RWPE2 (cell line): ENCODE results near the gene PDE4B.

Source experiments
- ATAC-seq: fragments of 200-7000 bp; cut with Tn5 transposase; 3 replicates; pipeline ENCODE4 v1.9.1; 2021; ENCODE audit warnings: low read depth
- DNase-seq: peaks from one replicate; pipeline ENCODE4 v3.0.0-alpha.2; 2020; ENCODE audit warnings: low spot score
- H3K27ac ChIP-seq: fragments of 450-650 bp; 2 replicates; pipeline ENCODE4 v1.5.1; 2017; ENCODE audit warnings: mild to moderate bottlenecking; ENCODE audit not compliant: poor library complexity, severe bottlenecking
- H3K27me3 ChIP-seq: fragments of 250-450 bp; sonication (Bioruptor Pico); 2 replicates; pipeline ENCODE4 v1.5.1; 2021; ENCODE audit warnings: mild to moderate bottlenecking, moderate library complexity; ENCODE audit not compliant: insufficient read depth, poor library complexity, severe bottlenecking
- H3K36me3 ChIP-seq: fragments of 250-450 bp; sonication (Bioruptor Pico); 2 replicates; pipeline ENCODE4 v1.5.1; 2020; ENCODE audit warnings: low read depth, mild to moderate bottlenecking, moderate library complexity
- H3K4me1 ChIP-seq: fragments of 250-450 bp; sonication (Bioruptor Pico); 2 replicates; pipeline ENCODE4 v1.5.1; 2021; ENCODE audit warnings: mild to moderate bottlenecking, moderate library complexity; ENCODE audit not compliant: insufficient read depth, poor library complexity, severe bottlenecking
- H3K4me3 ChIP-seq: fragments of 250-450 bp; sonication (Bioruptor Pico); 2 replicates; pipeline ENCODE4 v1.5.1; 2021; ENCODE audit warnings: mild to moderate bottlenecking, moderate library complexity; ENCODE audit not compliant: severe bottlenecking
- H3K9me3 ChIP-seq: fragments of 250-450 bp; sonication (Bioruptor Pico); 2 replicates; pipeline ENCODE4 v1.5.1; 2021; ENCODE audit warnings: mild to moderate bottlenecking, moderate library complexity; ENCODE audit not compliant: severe bottlenecking
- CTCF ChIP-seq: fragments of 450-650 bp; IDR thresholded peaks from one replicate; pipeline ENCODE4 v1.5.1; 2017; ENCODE audit warnings: mild to moderate bottlenecking, moderate library complexity; ENCODE audit not compliant: poor library complexity, severe bottlenecking

The PDE4B gene

GRCh38 chr1:65953170-65953569, 160.5 kb downstream of the PDE4B start:
- TF ChIP-seq CTCF, result no peak
- H3K27ac ChIP-seq, result no peak overlapping the region
- H3K9me3 ChIP-seq, result no peaks in the 10 kb centered on the region
- no peaks in the 10 kb centered on the region for H3K36me3 ChIP-seq
- H3K27me3 ChIP-seq, result no peaks in the 10 kb centered on the region
- DNase-seq, result no peak
- no peak for ATAC-seq
- no peak overlapping the region for H3K4me3 ChIP-seq
- no peaks in the 10 kb centered on the region for H3K4me1 ChIP-seq

- H3K27me3 ChIP-seq, result no peaks in the 10 kb centered on the region
- ATAC-seq (no peak), DNase-seq (no peak)
- H3K9me3 ChIP-seq, result no peaks in the 10 kb centered on the region
- H3K27ac ChIP-seq, result no peak overlapping the region
- TF ChIP-seq CTCF, result no peak
- no peaks in the 10 kb centered on the region for H3K36me3 ChIP-seq
- H3K4me3 ChIP-seq, result no peak overlapping the region
- H3K4me1 ChIP-seq, result no peaks in the 10 kb centered on the region
Measured at GRCh38 chr1:65955071-65955470, 162.4 kb downstream of the PDE4B start.

- Histone ChIP-seq H3K9me3 (no peaks in the 10 kb centered on the region), H3K27ac (no peak overlapping the region), H3K4me1 (no peaks in the 10 kb centered on the region), H3K4me3 (no peak overlapping the region), H3K36me3 (no peaks in the 10 kb centered on the region), H3K27me3 (no peaks in the 10 kb centered on the region)
- no peak for TF ChIP-seq CTCF
- ATAC-seq (no peak), DNase-seq (no peak)
Measured at GRCh38 chr1:65955503-65955902, 162.8 kb downstream of the PDE4B start.

GRCh38 chr1:65958561-65959350, 166.1 kb downstream of the PDE4B start:
- no peaks in the 10 kb centered on the region for H3K4me1 ChIP-seq
- ATAC-seq, result peak; percentile 63
- TF ChIP-seq CTCF, result peak; percentile 90
- H3K36me3 ChIP-seq, result no peaks in the 10 kb centered on the region
- no peak overlapping the region for H3K27ac ChIP-seq
- H3K4me3 ChIP-seq, result no peak overlapping the region
- no peaks in the 10 kb centered on the region for H3K27me3 ChIP-seq
- no peaks in the 10 kb centered on the region for H3K9me3 ChIP-seq
- no peak for DNase-seq

GRCh38 chr1:65959896-65960567, 167.3 kb downstream of the PDE4B start:
- no peaks in the 10 kb centered on the region for H3K27me3 ChIP-seq
- H3K36me3 ChIP-seq, result no peaks in the 10 kb centered on the region
- no peak for TF ChIP-seq CTCF
- no peak overlapping the region for H3K27ac ChIP-seq
- no peak for ATAC-seq
- no peaks in the 10 kb centered on the region for H3K4me1 ChIP-seq
- H3K4me3 ChIP-seq, result no peak overlapping the region
- no peaks in the 10 kb centered on the region for H3K9me3 ChIP-seq
- DNase-seq, result no peak
